OCI-M2 (cell line): ENCODE data around the gene MIOX.

ENCODE experiments used
- DNase-seq: peaks from one replicate; lab custom pipeline; 2025; ENCODE audit not compliant: unreplicated experiment; lab: John Stamatoyannopoulos, UW

The MIOX gene

GRCh38 chr22:50488886-50489285 lies 2.2 kb downstream of the MIOX start:
- DNase-seq, result no peak

GRCh38 chr22:50489363-50490243 lies 2.9 kb downstream of the MIOX start:
- DNase-seq, result no peak

- no peak for DNase-seq
These were observed 4.1 kb downstream of the MIOX start for GRCh38 chr22:50490531-50491308.

- no peak for DNase-seq
These were observed 10.4 kb downstream of the MIOX start for GRCh38 chr22:50497093-50497492.

- peak; percentile 35 for DNase-seq
These were observed 11.7 kb downstream of the MIOX start for GRCh38 chr22:50498322-50498890.

- no peak for DNase-seq
These were observed 13.8 kb downstream of the MIOX start for GRCh38 chr22:50500452-50500851.

GRCh38 chr22:50502096-50502495 lies 15.4 kb downstream of the MIOX start:
- no peak for DNase-seq

- DNase-seq, result no peak
These were observed 16.2 kb downstream of the MIOX start for GRCh38 chr22:50502628-50503474.

- DNase-seq, result no peak
These were observed 17.0 kb downstream of the MIOX start for GRCh38 chr22:50503475-50504145.

- no peak for DNase-seq
These were observed 17.9 kb downstream of the MIOX start for GRCh38 chr22:50504369-50505211.

GRCh38 chr22:50505276-50505775 lies 18.7 kb downstream of the MIOX start:
- DNase-seq, result no peak

GRCh38 chr22:50505776-50506610 lies 19.3 kb downstream of the MIOX start:
- DNase-seq, result no peak

GRCh38 chr22:50506611-50507420 lies 20.2 kb downstream of the MIOX start:
- DNase-seq, result no peak

GRCh38 chr22:50507421-50507990 lies 20.8 kb downstream of the MIOX start, which contains the start of gene LMF2:
TSS of gene LMF2 (minus strand) at chr22:50507702. CDS start at chr22:50507675, 27 bp downstream.
- DNase-seq, result no peak

- peak; percentile 52 for DNase-seq
These were observed 21.6 kb downstream of the MIOX start, which contains the start of gene NCAPH2 for GRCh38 chr22:50507991-50508884. TSS of gene NCAPH2 (plus strand) at chr22:50508224. CDS start at chr22:50508338, 114 bp downstream.

- DNase-seq, result no peak
These were observed 22.2 kb downstream of the MIOX start for GRCh38 chr22:50508897-50509296.
